HG02798 (cell line): Measurements from ENCODE around the gene MAN1C1.
"Not testable (repeated sequence)": the region's sequence is repeated elsewhere in the genome, so short reads cannot be mapped to it uniquely, and the experiment has no call there.

Experiments
- ATAC-seq: cut with Tn5 transposase; IDR thresholded peaks from one replicate; pipeline ENCODE4 v1.9.1; 2021; ENCODE audit warnings: mild to moderate bottlenecking; ENCODE audit not compliant: unreplicated experiment, poor library complexity

MAN1C1 gene

GRCh38 chr1:25581764-25582163 lies 34.8 kb upstream of the MAN1C1 start:
- ATAC-seq = no peak

GRCh38 chr1:25583519-25584370 lies 32.8 kb upstream of the MAN1C1 start:
- no peak for ATAC-seq

DNA sequence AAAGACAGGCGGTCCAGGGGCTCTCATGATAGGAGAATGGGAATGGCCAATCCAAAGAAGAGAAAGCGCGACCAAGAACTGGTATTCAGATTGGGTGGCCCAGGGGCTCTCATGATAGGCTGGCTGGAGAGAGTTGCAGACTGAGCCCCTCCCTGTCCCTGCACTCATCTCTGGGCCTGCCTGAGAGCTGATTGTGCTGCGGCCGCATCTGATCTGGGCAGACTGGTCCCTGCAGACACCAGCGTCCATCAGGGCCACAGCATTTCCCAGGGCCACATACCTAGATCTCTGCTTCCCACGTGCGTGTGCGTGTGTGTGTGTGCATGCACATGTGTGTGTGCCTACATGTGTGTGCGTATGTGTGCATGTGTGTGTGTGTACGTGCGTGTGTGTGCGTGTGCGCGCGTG lies 30.4 kb upstream of the MAN1C1 start:
- ATAC-seq = no peak

- no peak for ATAC-seq
Observed at GRCh38 chr1:25587290-25587689, 29.3 kb upstream of the MAN1C1 start.

DNA sequence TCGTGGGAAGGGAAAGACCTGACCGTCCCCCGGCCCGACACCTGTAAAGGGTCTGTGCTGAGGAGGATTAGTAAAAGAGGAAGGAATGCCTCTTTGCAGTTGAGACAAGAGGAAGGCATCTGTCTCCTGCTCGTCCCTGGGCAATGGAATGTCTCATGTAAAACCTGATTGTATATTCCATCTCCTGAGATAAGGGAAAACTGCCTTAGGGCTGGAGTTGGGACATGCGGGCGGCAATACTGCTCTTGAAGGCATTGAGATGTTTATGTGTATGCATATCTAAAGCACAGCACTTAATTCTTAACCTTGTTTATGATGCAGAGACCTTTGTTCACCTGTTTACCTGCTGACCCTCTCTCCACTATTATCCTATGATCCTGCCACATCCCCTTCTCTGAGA lies 28.4 kb upstream of the MAN1C1 start:
- ATAC-seq = not testable (repeated sequence)

GRCh38 chr1:25588786-25589185 lies 27.8 kb upstream of the MAN1C1 start:
- not testable (repeated sequence) for ATAC-seq

GRCh38 chr1:25590096-25590824 lies 26.3 kb upstream of the MAN1C1 start:
- no peak for ATAC-seq

DNA sequence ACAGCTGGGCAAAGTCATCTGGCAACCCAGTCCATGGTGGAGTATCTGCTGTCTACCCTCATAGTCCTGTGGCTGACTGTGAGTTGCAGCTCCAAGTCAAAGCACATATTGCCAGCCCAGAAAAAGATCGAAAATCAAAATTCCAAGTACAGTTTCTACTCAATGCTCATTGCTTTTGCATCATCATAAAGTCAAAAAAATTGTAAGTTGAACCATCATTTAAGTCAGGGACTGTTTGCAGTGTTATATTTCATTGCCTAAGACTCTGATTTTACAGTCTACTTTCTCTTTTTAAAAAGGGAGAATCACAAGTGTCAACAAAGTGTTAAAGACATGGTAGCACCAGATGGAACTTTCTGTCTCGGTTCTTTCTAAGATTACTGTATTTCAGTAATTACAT lies 22.7 kb upstream of the MAN1C1 start:
- no peak for ATAC-seq

DNA sequence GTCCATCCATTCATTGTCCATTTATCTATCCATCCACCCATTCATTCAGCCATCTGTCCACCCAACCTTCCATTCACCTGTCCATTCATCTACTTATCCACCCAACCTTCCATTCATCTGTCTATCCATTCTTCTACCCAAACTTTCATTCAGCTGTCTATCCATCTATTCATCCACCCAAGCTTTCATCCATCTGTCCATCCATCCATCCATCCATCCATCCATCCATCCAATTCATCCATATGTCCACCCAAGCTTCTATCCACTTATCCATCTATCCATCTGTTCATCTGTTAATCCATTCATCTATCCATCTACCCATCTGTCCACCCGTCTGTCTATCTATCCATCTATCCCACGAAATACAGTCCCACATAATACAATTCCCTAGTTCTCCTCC lies 21.6 kb upstream of the MAN1C1 start:
- no peak for ATAC-seq

DNA sequence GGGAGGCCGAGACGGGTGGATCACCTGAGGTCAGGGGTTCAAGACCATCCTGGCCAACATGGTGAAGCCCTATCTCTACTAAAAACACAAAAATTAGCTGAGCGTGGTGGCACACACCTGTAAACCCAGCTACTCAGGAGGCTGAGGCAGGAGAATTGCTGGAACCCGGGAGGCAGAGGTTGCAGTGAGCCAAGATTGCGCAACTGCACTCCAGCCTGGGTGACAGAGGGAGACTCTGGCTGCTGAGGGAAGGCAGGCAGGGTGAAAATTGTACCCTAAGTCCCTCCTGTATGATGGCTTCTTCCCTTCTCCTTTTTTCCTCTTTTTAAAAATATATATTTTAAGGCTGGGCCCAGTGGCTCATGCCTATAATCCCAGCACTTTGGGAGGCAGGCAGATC lies 19.9 kb upstream of the MAN1C1 start:
- not testable (repeated sequence) for ATAC-seq

DNA sequence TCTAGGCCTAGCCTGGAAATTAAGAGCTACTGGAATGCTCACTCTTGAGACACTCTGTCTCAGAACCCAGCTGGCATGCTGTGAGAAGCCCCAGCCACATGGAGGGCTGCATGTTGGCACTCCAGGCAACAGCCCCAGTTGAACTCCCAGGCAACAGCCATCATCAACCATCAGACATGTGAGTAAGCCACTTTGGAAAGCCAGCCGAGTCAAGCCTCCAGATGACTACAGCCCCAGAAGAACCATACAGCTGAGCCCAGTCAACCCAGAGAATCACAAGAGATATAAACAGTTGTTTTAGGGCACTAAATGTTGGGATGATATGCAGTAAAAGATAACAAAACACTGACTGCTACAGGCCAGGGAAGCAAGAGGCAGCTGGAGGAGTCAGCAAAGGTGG lies 17.7 kb upstream of the MAN1C1 start:
- no peak for ATAC-seq

DNA sequence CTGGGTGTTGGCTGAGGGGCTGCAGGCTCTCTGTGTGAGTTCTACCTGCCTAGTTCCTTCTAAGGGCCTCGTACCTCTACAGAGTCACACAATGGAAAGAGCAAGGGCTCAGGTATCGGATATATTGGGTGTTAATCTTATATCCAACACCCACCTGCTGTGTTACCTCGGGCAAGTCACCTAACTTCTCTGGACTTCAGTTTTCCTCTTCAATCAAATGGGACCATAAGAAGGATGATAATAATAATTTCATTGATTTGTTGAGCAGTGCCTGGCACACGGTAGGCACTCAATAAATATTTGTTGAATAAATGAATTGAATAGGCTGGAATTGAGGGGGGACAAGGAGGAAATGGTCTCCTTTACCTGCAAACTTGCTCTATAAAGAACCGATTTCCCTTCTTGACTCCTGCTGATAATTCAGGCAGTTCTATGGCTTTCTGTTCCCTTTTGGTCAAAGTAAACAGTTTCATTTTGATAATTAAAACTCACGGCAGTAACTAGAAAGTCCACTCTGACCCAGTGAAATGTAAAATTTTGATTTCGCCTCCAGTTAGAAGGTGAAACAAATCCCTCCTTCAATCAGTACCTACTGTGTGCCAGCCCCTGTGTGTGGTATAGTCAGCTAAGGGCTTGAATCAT lies 16.5 kb upstream of the MAN1C1 start:
- ATAC-seq = no peak

DNA sequence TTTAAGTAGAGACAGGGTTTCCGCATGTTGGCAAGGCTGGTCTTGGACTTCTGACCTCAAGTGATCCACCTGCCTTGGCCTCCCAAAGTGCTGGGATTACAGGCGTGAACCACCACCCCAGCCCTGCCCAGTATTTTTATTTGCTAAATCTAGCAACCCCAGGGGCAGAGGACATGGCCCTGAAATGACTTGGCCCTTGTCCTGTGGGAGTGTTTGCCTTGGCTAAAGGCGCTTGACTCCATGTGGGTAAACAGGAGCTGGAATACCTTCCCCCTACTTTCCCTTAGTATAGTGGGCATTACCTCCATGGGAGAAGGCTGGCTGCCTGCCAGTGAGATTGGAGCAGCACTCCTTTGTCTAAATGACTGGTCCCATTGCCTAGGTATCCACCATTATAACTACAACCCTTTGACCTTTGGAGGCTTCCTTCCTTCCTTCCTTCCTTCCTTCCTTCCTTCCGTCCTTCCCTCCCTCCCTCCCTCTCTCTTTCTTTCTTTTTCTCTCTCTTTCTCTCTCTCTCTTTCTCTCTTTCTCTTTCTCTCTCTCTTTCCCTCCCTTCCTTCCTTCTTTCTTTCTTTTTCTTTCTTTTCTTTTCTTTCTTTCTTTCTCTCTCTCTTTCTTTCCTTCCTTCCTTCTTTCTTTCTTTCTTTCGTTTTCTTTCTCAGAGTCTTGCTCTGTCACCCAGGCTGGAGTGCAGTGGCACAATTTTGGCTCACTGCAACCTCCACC lies 15.5 kb upstream of the MAN1C1 start:
- not testable (repeated sequence) for ATAC-seq

DNA sequence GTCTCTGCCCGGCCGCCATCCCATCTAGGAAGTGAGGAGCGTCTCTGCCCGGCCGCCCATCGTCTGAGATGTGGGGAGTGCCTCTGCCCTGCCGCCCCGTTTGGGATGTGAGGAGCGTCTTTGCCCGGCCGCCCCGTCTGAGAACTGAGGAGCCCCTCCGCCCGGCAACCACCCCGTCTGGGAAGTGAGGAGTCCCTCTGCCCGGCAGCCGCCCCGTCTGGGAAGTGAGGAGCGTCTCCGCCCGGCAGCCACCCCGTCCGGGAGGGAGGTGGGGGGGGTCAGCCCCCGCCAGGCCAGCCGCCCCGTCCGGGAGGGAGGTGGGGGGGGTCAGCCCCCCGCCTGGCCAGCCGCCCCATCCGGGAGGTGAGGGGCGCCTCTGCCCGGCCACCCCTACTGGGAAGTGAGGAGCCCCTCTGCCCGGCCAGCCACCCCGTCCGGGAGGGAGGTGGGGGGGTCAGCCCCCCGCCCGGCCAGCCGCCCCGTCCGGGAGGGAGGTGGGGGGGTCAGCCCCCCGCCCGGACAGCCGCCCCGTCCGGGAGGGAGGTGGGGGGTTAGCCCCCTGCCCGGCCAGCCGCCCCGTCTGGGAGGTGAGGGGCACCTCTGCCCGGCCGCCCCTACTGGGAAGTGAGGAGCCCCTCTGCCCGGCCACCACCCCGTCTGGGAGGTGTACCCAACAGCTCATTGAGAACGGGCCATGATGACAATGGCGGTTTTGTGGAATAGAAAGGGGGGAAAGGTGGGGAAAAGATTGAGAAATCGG lies 12.6 kb upstream of the MAN1C1 start:
- not testable (repeated sequence) for ATAC-seq

GRCh38 chr1:25607123-25607522 lies 9.5 kb upstream of the MAN1C1 start:
- no peak for ATAC-seq

- peak; percentile 59 for ATAC-seq
Observed at GRCh38 chr1:25608488-25609178, 8.0 kb upstream of the MAN1C1 start.

GRCh38 chr1:25609921-25610320 lies 6.7 kb upstream of the MAN1C1 start:
- ATAC-seq = no peak

- no peak for ATAC-seq
Observed at GRCh38 chr1:25610822-25611630, 5.6 kb upstream of the MAN1C1 start.
